Posterior cingulate gyrus (tissue), 11 donors: ENCODE data around the gene CCDC149.

Experiments used
- DNase-seq, 10 donors: peaks; one replicate each; pipeline versions ENCODE4 v3.0.0 to v3.0.0-alpha.2; 2020 to 2021; ENCODE audit warnings: mixed read lengths in 3 of 10
- intact Hi-C: fragments of 100-400 bp; cut with DNase I; formaldehyde crosslinking; loops from one replicate; pipeline ENCODE4 v1.15.1; 2023

The CCDC149 gene

DNA sequence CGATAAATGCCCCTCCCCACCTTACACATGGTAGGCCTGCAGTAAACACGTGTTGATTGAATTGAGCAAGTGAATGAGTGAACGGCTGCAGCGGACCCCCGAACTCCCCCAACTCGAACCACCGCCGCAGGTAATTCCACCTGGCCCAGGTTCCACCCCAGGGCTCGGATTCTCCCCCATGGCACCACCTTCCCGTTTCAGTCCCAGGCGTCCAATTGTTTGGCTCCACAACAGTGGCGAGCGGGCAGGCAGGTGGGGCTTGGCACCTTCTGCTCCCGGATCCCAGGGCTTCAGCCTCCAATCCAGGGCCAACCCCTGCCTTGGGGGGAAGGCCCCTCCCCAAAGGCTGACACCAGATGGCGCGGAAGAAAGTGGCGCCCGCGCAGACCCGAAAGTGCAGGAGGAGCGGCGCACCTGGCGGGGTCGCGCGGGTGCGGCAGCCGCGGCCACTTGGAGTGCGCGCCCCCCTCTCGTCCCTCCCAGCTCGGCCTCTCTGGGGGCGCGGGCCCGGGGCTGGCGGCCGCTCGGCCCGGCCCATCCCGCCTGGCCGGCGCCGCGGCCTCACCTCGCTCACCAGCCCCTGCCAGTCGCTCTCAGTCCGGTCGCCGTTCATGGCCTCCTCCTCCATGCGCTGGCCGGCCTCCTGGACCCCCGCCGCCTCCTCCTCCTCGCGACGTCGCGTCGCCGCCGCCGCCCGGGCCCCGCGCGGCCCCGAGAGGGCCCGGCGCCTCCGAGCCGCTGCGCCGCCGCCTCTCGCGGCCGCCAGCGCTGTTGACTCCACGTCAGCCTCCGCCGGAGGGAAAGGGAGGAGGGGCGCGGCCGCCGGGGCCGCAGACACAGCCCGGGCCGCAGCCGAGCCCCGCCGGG is at the start of gene CCDC149:
Gene CCDC149 (minus strand): TSS at position 791 of the 867 bp plus-strand sequence. CDS start 178 bp downstream, at position 613.
- DNase-seq = peak; percentile 41 to 93 (median 50)
- intact Hi-C loops = loop anchor here (10.0 kb wide), 2 partner anchors 108 to 438 kb away; no protein-coding TSS in a partner anchor

DNA sequence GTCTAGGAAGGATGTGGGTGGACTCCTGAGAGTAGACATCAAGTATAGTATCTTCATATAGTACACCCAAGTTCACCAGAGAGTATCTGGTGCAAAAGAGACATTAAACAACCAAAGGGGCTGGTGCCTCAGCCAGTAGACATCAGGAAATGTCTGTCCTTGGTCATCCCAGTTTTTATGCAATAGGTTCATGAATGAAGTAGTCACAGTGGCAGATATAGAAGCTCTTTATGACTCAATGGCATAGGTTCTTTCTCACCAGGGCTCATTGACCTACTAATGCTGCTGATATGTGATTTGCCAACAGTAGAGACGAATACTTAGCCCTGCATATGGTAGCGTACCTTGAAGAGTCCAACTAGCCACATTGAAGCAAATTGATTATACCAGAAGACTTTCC is 45.0 kb upstream of the CCDC149 start:
- intact Hi-C loops = no loop called here

DNA sequence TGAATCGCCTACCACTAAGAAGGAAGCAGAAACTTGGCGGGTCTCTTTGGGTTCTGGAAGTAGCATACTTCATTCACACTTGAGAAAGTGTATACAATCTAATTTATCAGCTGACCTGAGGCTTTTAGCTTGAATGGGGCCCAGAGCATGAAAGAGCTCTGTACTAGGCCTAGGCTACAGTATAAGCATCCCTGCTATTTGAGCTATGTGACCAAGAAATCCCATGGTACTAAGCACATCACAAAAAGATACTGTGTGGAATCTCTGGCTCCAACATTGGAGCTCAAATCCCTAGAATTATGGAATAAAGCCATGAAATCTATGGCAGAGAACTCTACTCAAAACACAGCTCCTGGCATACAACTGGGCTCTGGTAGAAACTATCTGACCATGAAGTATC is 43.9 kb upstream of the CCDC149 start:
- no peak for DNase-seq
- intact Hi-C loops = no loop called here

More for the DNA sequence above, 45.0 kb upstream of the CCDC149 start:
- DNase-seq = no peak

DNA sequence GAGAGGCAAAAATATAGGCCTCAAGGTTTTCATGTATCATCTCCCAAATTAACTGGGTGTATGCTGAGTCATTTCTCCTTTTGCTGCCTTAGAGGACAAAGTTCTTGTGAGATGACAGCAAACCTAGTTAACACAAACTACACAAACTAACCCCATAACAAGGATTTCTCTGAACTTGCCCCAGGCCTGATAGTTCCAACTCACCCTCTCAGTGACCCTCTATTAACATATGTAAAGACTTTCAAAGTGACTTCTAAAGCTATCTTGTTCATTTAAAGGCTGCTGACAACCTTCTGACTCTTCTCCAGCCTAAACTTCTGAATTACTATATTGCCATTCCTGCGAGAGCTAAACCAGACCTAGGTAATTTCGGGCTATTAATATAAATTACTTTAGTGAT is 43.2 kb upstream of the CCDC149 start:
- intact Hi-C loops = no loop called here
- DNase-seq = no peak

DNA sequence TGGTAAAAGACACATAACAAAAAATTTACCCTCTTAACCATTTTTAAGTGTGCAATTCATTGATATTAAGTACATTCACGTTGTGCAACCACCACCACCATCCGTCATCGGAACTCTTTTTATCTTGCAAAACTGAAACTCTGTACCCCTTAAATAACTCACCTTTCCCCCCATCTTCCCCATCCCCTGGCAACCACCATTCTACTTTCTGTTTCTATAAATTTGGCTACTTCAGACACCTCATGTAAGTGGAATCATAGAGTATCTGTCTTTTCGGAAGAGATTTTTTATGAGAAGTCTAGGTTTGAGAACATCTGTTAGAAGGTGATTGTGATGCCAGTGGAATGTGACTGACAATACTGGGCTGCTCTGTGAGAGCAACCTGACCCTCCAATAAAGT is 39.8 kb upstream of the CCDC149 start:
- intact Hi-C loops = no loop called here
- DNase-seq = no peak

DNA sequence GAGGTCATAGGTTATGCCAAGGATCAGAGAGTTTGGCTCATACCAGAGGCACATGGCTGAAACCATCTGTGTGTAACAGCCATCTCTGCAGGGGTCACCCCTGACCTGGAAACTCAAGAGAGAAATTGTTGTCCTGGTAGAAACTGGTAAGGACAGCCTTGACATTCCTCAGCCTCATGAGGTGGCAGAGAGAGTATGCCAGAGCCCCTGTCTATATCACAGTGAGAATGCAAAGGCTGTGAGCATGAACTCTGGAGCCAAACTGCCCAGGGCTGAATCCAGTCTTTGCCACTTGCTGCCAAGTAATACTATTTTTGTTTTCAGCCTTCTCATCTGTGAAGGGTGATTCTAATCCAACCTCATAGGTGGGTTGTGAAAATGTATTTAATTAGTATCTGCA is 37.1 kb upstream of the CCDC149 start:
- no peak for DNase-seq
- intact Hi-C loops = no loop called here

DNA sequence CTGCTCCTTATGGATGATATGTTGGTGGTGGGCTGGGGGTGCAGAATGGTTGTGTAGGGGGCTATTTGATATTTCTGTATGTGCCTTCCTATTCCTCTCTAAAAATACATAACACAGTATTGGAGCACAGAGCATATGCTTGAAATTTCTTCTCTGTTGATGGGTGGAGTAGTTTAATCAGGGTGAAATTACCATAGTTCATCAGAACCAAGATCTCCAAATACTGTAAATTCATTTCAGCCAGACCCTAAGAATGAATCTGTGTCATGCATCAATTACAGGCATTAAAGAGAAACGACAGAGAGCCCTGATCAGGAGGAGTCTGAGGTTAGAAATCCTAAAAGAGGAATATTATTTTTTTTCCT is 25.1 kb upstream of the CCDC149 start:
- no peak for DNase-seq
- intact Hi-C loops = no loop called here

DNA sequence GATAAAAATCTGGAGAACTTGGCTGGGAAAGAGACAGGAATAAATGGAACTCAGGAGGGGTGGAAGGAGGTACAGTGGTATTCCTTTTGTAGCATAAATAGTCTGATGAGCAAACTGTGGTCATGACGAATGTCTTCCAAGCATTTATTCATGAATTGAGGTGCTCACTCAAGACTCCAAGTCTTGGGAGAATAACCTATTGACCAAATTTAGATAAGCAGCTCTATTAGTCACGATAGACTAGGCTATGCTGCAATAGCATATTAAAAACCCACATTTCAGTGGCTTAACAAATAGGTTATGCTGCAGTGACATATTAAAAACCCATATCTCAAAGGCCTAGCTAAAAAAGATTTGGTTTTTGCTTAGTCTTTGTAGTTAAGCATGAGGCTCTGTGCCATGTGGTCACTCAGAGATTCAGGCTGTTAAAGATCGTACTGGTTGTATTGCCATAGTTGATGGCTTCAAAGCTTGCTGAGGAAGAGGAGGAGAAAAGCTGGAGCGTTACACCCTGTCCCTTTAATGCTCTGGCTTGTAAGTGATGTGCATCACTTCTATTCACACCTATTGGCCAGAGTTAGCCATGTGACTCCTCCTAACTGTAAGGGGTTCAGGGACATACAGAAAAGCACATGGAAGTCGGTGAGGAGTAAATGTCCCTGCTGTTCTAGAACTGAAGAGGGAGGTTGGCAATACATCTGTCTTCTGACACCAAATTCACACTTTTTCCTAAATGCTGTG is 24.5 kb upstream of the CCDC149 start:
- intact Hi-C loops = no loop called here
- no peak for DNase-seq

DNA sequence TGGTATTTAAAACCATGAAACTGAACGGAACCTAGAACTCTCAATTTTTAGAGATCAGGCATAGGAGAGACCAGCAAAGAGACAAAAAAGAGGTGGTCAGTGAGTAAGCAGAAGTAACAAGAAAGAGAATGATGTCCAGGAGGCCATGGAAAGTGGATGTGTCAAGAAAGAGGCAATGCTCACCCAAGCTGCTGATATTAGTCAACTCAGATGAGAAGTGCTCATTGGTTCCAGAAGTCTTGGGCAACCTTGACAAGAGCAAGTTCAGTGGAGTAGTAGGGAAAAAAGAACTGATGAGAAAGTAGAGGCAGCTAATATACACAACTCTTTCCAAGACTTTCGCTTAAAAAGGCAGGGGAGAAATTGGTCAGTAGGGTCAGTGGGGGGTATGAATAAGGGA is 23.0 kb upstream of the CCDC149 start:
- intact Hi-C loops = no loop called here

DNA sequence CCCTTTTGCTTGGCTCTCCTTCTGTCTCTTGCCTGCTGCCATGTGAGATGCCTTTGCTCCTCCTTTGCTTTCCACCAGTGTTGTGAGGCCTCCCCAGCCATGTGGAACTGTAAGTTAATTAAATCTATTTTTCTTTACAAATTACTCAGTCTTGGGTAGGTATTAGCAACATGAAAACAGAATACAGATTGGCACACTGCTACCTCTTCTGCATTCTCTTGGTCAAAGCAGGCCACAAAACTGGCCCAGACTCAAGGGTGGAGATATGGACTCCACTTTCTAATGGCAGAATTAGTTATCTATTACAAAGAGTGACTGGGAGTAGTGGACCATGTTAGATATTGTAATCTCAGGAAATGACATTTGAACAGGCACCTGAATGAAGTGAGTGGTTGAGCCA is 21.5 kb upstream of the CCDC149 start:
- intact Hi-C loops = no loop called here
- DNase-seq = no peak

More for the DNA sequence above, 23.0 kb upstream of the CCDC149 start:
- DNase-seq = no peak

DNA sequence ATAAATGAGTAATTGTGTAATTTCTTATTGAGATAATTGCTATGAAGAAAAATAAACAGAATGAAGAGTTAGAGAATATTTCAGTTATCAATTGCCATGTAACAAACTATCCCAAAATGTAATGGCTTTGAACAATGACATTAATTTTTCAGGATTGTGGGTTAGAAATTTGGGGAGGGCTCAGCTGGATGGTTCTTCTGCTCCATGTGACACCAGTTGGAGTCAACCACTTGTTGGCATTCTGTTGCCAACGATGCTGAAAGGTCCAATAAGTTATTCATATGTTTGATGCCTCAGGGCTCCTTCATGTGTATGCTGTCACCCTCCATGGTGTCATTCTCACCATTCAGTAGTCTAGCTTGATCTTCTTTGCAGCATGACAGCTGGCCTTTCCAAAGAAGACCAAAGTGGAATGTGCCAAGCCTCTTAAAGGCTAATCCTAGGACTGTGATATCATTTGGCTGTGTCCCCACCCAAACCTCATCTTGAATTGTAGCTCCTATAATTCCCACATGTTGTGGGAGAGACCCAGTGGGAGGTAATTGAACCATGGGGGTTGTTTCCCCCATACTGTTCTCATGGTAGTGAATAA is 20.9 kb upstream of the CCDC149 start:
- DNase-seq = no peak
- intact Hi-C loops = no loop called here

DNA sequence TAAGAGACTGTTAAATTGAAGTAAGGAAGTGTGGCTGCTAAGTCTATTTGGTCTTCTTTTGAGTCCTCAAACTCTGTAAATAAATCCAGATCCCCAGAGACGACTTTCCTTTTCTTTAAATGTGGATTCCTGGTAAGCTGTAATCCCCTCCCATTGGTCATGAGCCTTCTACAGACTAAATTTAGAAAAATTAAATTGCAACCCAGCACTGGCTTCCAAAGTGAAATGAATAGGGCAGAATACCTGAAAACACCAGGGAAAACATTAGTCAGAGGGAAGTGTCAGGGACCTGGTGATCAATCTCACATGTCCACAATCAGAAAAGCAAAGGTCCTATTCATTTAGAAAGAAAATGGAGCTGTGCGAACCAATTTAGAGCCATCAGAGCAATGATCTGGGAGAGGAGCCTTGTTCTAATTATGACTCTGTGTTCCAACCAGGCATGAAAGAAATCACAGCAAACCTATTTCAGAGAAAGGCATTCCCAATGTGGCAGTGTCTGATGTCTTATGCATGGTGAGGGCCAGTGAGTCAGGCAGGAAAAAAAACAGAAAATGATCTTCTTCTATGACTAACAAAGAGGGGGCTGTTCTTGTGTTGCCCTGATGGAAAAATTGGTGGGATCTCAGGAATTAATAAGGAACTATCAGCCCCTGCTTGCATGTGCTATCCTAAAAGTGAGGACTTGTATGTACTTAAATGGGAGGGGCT is 19.8 kb upstream of the CCDC149 start:
- intact Hi-C loops = no loop called here
- no peak for DNase-seq

DNA sequence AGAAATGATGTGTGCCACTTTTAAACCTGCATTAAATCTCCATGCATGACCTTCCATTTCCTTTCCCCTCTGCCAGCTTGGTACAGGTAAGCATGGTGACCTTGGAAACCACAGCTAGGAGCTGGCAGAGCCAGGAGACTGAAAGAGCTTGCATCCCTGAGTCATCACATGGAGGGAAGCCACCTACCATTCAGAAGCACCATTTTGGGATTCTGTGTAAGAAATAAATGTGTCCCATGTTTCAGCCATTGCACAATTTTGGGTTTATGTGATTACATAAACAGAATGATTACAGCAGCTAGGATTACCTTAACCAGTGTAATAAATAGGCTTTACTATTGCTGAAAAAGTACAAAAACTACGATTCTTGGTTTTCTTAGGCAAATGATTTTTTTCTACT is 17.3 kb upstream of the CCDC149 start:
- DNase-seq = no peak
- intact Hi-C loops = no loop called here

DNA sequence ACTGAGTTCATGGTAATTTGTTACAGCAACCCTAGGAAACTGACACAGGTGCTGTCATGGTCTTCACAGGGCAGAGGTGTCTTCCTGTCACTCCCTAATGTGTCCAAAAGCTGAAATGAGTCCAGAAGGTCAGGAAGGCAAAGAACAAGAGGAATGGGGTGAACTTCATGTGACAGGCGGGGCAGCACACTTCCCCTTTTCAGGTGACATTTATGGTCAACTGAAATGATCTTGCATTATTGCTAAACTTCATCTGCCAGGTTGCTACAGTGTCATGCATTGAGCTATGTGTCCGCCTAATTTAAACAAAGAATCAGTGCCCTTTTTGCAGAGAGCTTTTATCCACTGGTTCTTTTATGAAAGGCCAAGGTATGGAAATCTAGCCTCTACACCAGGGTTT is 15.9 kb upstream of the CCDC149 start:
- intact Hi-C loops = no loop called here

DNA sequence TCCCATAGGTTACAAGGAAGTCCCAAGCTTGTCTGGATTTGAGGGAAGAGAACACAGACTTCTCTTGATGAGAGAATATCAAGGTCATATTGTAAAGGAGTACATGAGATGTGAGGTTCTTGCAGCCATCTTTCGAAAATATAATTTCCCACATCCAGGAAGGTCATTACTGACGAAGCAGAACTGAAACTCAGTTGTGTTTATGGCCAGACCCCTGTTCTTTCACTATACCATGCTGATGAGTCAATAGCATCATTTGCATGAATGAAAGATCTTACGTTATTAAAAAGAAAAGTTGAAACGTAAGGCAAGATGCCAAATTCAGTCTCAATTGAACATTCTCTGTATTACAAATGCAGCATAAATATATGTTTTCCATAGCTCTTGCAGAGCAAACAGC is 14.2 kb upstream of the CCDC149 start:
- intact Hi-C loops = no loop called here
- no peak for DNase-seq

More for the DNA sequence above, 15.9 kb upstream of the CCDC149 start:
- DNase-seq = no peak

DNA sequence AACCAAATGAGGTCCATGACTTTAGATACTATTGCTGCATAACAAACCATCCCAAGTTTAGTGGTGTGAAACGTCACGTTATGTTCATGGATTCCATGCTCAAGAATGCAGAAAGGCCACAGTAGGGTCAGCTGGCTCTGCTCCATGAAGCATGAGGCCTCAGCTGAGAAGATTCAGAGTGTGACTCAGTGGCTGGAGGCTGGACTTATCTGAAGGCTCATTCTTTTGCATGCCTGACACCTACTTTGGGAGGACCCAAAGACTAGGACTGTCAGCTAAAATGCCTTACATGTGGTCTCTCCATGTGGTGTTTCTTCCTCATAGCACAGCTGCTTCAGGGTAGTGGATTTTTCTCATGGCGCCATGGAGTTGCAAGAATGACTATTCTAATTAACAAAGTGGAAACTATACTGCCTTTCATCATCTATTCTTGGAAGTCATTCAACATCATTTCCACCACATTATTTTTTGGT is 11.5 kb upstream of the CCDC149 start:
- intact Hi-C loops = no loop called here
- no peak for DNase-seq

DNA sequence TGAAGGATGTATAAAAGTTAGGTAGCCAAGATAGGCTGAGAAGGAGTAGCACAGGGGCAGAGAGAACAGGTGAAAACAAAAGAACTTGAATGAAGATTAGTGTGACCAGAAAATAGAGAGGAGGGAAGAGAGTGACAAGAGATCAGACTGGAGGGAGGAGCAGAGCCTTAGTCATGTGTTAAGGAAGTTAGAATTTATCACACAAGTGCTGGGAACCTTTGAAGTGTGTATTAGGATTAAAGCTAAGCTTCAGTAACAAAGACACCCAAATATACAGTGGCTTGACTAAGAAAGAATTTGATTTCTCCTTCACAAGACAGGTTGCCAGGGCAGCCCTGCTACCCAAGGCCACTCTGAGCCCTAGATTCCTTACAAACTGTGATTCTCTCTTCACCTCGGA is 10.7 kb upstream of the CCDC149 start:
- intact Hi-C loops = no loop called here
- no peak for DNase-seq

DNA sequence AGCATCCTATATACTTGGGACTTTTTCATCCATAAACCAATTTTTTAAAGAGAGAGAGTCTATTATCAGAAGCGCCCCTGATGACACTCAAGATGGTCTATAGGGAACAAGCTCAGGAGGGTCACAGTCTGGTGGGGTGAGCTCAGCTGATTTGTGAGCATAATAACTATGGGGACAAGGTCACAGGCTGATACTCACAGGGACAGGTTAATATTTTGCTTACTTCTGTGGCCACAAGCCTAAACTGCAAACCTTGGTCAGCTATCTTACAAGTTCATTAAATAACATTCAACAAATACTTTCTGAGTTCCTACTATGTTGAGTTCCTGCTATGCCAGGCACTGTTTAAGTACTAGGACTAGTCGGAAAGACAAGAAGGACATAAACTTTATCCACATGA is 10.2 kb upstream of the CCDC149 start:
- intact Hi-C loops = no loop called here
- no peak for DNase-seq

DNA sequence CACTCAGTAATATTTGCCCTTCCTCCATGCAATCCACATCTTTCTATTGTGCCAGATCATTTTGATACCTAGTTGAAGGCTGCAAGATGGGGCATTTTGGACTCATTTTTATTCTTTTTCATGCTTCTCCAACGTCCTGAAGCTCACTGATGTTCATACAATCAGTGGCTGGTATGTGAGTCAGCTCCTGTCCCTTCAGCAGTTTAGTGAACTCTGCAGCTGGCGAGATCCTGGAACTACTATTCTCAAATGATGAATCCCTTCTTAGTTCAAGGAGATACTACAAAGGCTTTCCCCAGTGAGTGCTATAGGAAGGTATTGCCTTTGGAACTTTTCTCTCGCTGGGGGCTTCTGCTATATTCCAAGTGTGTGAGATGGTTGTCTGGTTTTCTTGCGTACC is 9.6 kb upstream of the CCDC149 start:
- DNase-seq = no peak
- intact Hi-C loops = no loop called here

DNA sequence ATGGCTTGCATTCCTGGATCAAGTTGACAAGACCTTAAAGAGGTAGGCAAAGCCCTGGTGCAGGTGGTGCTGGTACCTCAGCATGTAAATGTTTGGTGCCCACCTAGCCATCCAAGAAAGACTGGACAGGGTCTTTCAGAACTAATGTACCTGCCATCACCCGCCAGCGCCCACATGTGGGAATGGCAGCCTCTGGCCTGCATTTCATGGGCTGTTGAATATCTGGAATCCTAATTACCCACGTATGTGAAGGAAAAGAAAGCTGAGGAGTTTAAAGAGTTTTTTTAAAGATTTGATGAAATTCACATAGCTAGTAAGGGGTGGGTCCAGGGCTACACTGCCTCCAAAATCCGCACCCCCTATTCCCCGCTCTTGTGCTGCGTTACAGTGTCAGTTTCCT is 8.6 kb upstream of the CCDC149 start:
- DNase-seq = no peak

DNA sequence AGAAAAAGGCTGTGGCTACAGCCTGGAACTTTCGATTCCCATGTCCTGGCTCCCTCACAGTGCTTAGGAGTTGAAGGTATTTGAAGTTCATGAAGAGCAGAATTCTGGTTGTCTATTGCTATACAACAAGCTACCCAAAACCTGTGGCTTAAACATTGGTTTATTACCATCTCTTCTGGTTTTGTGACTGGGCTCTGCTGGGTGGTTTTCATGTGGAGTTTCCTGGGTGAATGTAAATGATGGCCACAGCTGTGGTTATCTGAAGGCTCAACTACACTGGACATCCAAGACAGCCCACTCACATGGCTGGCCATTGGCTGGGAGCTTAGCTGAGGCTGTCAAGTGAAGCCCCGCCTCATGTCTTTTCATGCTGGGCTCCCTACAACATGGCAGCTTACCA is 7.2 kb upstream of the CCDC149 start:
- intact Hi-C loops = no loop called here
- no peak for DNase-seq

More for the DNA sequence above, 8.6 kb upstream of the CCDC149 start:
- intact Hi-C loops = no loop called here
